ENCODE measurements around the gene PAX2. TPM values are rescaled to one million over a fixed set of nuclear protein-coding genes. Genes with fewer than 3 reads are reported as not detected.
"Not testable (repeated sequence)": the region's sequence is repeated elsewhere in the genome, so short reads cannot be mapped to it uniquely, and the experiment has no call there.

The PAX2 gene
- total and polyA plus RNA-seq, 4 donors, result not detected

DNA sequence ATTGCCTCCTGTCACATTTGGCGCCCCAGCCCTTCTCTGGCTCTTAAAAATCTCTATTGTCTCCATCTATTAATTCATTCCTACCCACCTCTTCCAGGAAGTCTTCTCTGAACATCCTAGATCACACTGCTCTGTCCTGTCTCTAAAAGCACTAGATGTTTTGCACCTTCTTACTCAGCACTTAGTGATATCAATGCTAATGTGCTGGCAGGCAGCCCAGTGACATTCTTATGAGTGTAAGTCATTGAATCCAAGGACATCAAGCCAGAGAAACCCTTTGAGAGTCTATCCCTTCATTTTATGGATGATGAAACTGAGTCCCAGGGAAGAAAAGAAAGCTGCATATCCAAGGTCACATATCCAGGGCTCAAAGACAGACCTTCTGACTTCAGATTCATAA, 48.3 kb upstream of the PAX2 start:
- no peaks in the 10 kb centered on the region for H3K9me3 ChIP-seq (ENCODE audit: control insufficient read depth in 4 of 4, low read length in 3 of 4)
- H3K4me1 ChIP-seq (ENCODE audit: control insufficient read depth in 4 of 4, insufficient read depth in 4 of 4, low read length in 3 of 4), result no peaks in the 10 kb centered on the region
- no peak overlapping the region for H3K27ac ChIP-seq (ENCODE audit: low read depth in 1 of 2, low read length in 2 of 2)
- H3K9ac ChIP-seq (ENCODE audit: low read depth in 1 of 2, low read length in 2 of 2), result no peak overlapping the region
- no peak overlapping the region for H3K4me3 ChIP-seq (ENCODE audit: low read depth in 1 of 3, low read length in 3 of 3)
- no peak for DNase-seq (ENCODE audit: low spot score)
- peaks cover 0 to 5% (median 1%) of the 10 kb centered on the region in 4 donors for H3K27me3 ChIP-seq (ENCODE audit: control insufficient read depth in 4 of 4, insufficient read depth in 4 of 4, low read length in 3 of 4)
- WGBS, result 76% methylated on average over 1 of the region's 1 CpG
- no peak for TF ChIP-seq EGR1 (IDR thresholded peaks at IDR 0.05; ENCODE audit: low read depth in 2 of 2)
- TF ChIP-seq RXRA (IDR thresholded peaks at IDR 0.05), result no peak
- no peak for TF ChIP-seq FOXA2 (IDR thresholded peaks at IDR 0.05)
- no peak for TF ChIP-seq RAD21 (IDR thresholded peaks at IDR 0.05)
- TF ChIP-seq, protein P1, sequence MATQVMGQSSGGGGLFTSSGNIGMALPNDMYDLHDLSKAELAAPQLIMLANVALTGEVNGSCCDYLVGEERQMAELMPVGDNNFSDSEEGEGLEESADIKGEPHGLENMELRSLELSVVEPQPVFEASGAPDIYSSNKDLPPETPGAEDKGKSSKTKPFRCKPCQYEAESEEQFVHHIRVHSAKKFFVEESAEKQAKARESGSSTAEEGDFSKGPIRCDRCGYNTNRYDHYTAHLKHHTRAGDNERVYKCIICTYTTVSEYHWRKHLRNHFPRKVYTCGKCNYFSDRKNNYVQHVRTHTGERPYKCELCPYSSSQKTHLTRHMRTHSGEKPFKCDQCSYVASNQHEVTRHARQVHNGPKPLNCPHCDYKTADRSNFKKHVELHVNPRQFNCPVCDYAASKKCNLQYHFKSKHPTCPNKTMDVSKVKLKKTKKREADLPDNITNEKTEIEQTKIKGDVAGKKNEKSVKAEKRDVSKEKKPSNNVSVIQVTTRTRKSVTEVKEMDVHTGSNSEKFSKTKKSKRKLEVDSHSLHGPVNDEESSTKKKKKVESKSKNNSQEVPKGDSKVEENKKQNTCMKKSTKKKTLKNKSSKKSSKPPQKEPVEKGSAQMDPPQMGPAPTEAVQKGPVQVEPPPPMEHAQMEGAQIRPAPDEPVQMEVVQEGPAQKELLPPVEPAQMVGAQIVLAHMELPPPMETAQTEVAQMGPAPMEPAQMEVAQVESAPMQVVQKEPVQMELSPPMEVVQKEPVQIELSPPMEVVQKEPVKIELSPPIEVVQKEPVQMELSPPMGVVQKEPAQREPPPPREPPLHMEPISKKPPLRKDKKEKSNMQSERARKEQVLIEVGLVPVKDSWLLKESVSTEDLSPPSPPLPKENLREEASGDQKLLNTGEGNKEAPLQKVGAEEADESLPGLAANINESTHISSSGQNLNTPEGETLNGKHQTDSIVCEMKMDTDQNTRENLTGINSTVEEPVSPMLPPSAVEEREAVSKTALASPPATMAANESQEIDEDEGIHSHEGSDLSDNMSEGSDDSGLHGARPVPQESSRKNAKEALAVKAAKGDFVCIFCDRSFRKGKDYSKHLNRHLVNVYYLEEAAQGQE (IDR thresholded peaks at IDR 0.05), result no peak
- TF ChIP-seq, protein P2, sequence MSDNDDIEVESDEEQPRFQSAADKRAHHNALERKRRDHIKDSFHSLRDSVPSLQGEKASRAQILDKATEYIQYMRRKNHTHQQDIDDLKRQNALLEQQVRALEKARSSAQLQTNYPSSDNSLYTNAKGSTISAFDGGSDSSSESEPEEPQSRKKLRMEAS (IDR thresholded peaks at IDR 0.05), result no peak
- no peak for TF ChIP-seq JUND (IDR thresholded peaks at IDR 0.05)
- TF ChIP-seq TAF1 (conservative IDR thresholded peaks at IDR 0.05), result no peak
- TF ChIP-seq SP1 (IDR thresholded peaks at IDR 0.05), result no peak
- no peak for TF ChIP-seq HNF4A (conservative IDR thresholded peaks at IDR 0.05)
- TF ChIP-seq, protein P3, sequence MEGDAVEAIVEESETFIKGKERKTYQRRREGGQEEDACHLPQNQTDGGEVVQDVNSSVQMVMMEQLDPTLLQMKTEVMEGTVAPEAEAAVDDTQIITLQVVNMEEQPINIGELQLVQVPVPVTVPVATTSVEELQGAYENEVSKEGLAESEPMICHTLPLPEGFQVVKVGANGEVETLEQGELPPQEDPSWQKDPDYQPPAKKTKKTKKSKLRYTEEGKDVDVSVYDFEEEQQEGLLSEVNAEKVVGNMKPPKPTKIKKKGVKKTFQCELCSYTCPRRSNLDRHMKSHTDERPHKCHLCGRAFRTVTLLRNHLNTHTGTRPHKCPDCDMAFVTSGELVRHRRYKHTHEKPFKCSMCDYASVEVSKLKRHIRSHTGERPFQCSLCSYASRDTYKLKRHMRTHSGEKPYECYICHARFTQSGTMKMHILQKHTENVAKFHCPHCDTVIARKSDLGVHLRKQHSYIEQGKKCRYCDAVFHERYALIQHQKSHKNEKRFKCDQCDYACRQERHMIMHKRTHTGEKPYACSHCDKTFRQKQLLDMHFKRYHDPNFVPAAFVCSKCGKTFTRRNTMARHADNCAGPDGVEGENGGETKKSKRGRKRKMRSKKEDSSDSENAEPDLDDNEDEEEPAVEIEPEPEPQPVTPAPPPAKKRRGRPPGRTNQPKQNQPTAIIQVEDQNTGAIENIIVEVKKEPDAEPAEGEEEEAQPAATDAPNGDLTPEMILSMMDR (IDR thresholded peaks at IDR 0.05; ENCODE audit: low read depth, low read length, missing input control), result no peak
- TF ChIP-seq FOXA1 (IDR thresholded peaks at IDR 0.05), result no peak
- TF ChIP-seq, protein P4, sequence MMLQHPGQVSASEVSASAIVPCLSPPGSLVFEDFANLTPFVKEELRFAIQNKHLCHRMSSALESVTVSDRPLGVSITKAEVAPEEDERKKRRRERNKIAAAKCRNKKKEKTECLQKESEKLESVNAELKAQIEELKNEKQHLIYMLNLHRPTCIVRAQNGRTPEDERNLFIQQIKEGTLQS (IDR thresholded peaks at IDR 0.05), result no peak
- no peak for TF ChIP-seq HNF4G (IDR thresholded peaks at IDR 0.05)
- H3K36me3 ChIP-seq (ENCODE audit: control insufficient read depth in 4 of 4, insufficient read depth in 3 of 4, low read depth in 1 of 4, low read length in 3 of 4), result no peaks in the 10 kb centered on the region

DNA sequence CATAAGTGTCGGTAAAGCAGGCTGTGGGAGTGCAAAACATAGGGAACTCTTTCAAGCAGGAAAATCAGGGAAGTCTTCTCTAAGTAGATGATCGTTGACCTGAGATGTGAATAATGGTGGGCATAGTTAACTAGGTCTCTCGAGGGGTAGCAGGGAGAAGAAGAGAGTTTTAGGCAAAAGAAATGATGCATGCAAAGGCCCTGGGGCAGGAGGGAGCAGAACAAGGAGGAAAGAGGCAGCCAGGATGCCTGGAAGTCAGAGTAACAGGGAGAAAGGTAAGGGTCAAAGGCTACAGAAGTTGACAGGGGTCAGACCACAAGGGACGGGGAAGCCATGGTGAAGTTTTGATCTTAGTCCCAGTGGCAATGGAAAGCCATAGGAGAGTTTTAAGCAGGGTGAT, 47.8 kb upstream of the PAX2 start:
- no peak overlapping the region for H3K27ac ChIP-seq (ENCODE audit: low read depth in 1 of 2, low read length in 2 of 2)
- no peaks in the 10 kb centered on the region for H3K9me3 ChIP-seq (ENCODE audit: control insufficient read depth in 4 of 4, low read length in 3 of 4)
- no peak overlapping the region for H3K9ac ChIP-seq (ENCODE audit: low read depth in 1 of 2, low read length in 2 of 2)
- H3K4me3 ChIP-seq (ENCODE audit: low read depth in 1 of 3, low read length in 3 of 3), result no peak overlapping the region
- H3K36me3 ChIP-seq (ENCODE audit: control insufficient read depth in 4 of 4, insufficient read depth in 3 of 4, low read depth in 1 of 4, low read length in 3 of 4), result no peaks in the 10 kb centered on the region
- 62% methylated on average over 4 of the region's 4 CpGs for whole genome bisulfite sequencing
- peaks cover 0 to 5% (median 1%) of the 10 kb centered on the region in 4 donors for H3K27me3 ChIP-seq (ENCODE audit: control insufficient read depth in 4 of 4, insufficient read depth in 4 of 4, low read length in 3 of 4)
- H3K4me1 ChIP-seq (ENCODE audit: control insufficient read depth in 4 of 4, insufficient read depth in 4 of 4, low read length in 3 of 4), result no peaks in the 10 kb centered on the region
- DNase-seq (ENCODE audit: low spot score), result no peak
- no peak for TF ChIP-seq EGR1 (IDR thresholded peaks at IDR 0.05; ENCODE audit: low read depth in 2 of 2)
- no peak for TF ChIP-seq SP1 (IDR thresholded peaks at IDR 0.05)
- TF ChIP-seq RAD21 (IDR thresholded peaks at IDR 0.05), result no peak
- no peak for TF ChIP-seq NR2F2 (IDR thresholded peaks at IDR 0.05)
- no peak for TF ChIP-seq TAF1 (conservative IDR thresholded peaks at IDR 0.05)
- no peak for TF ChIP-seq RXRA (IDR thresholded peaks at IDR 0.05)
- TF ChIP-seq HNF4A (conservative IDR thresholded peaks at IDR 0.05), result no peak

DNA sequence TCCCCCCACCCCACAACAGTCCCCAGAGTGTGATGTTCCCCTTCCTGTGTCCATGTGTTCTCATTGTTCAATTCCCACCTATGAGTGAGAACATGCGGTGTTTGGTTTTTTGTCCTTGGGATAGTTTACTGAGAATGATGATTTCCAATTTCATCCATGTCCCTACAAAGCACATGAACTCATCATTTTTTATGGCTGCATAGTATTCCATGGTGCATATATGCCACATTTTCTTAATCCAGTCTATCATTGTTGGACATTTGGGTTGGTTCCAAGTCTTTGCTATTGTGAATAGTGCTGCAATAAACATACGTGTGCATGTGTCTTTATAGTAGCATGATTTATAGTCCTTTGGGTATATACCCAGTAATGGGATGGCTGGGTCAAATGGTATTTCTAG, 43.7 kb upstream of the PAX2 start:
- H3K4me3 ChIP-seq (ENCODE audit: low read depth in 1 of 3, low read length in 3 of 3); H3K4me1 ChIP-seq (ENCODE audit: control insufficient read depth in 4 of 4, insufficient read depth in 4 of 4, low read length in 3 of 4); H3K9me3 ChIP-seq (ENCODE audit: control insufficient read depth in 4 of 4, low read length in 3 of 4); H3K36me3 ChIP-seq (ENCODE audit: control insufficient read depth in 4 of 4, insufficient read depth in 3 of 4, low read depth in 1 of 4, low read length in 3 of 4); H3K9ac ChIP-seq (ENCODE audit: low read depth in 1 of 2, low read length in 2 of 2); H3K27me3 ChIP-seq (ENCODE audit: control insufficient read depth in 4 of 4, insufficient read depth in 4 of 4, low read length in 3 of 4); DNase-seq (ENCODE audit: low spot score); H3K27ac ChIP-seq (ENCODE audit: low read depth in 1 of 2, low read length in 2 of 2): not testable (repeated sequence)
- 100% methylated on average over 1 of the region's 2 CpGs for WGBS

Data from liver (tissue), 9 donors.